SH-SY5Y (cell line): Measurements from ENCODE around the gene TOGARAM1.

Source experiments
- GATA2 ChIP-seq: IDR thresholded peaks from 2 replicates; pipeline ENCODE4 v1.6.1; 2011; ENCODE audit warnings: mild to moderate bottlenecking, low read depth, low read length
- GATA3 ChIP-seq: IDR thresholded peaks from 2 replicates; pipeline ENCODE4 v1.6.1; 2011; ENCODE audit warnings: low read depth, mild to moderate bottlenecking, low read length, moderate library complexity

TOGARAM1 gene

DNA sequence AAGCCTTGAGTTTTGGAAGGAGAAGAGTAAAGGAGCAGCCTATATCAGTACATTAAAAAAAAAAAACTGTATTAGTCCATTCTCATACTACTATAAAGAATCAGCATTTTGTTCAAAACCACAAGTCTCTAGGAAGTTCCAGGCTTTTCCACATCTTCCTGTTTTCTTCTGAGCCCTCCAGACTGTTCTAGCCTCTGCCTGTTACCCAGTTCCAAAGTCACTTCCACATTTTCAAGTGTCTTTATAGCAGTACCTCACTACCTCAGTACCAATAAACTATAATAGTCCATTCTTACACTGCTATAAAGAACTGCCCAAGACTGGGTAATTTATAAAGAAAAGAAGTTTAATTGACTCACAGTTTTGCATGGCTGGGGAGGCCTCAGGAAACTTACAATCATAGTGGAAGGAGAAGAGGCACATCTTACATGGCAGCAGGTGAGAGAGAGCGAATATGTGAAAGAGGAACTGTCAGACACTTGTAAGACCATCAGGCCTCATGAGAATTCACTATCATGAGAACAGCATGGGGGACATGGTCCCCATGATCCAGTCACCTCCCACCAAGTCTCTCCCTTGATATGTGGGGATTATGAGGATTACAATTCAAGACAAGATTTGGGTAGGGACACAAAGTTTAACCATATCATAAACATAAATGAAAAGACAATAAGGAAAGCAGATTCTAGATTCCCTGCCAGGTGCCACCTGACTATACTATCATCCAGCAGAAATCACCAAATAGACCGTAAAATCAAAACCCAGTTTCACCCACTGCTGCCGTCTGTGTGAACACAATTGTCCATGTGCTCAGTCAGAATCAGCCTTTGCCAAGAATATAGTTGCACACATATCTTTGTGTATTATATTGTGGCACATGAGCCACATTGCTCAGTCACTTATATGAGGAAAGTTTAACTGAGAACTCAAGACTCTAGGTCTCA lies 27.8 kb downstream of the TOGARAM1 start:
- no peak for TF ChIP-seq GATA2
- TF ChIP-seq GATA3 = no peak

- TF ChIP-seq GATA3 = no peak
- TF ChIP-seq GATA2 = no peak
Observed at GRCh38 chr14:44990533-44990932, 28.5 kb downstream of the TOGARAM1 start.

- TF ChIP-seq GATA3 (no peak), GATA2 (no peak)
Observed at GRCh38 chr14:44995196-44995595, 33.2 kb downstream of the TOGARAM1 start.

DNA sequence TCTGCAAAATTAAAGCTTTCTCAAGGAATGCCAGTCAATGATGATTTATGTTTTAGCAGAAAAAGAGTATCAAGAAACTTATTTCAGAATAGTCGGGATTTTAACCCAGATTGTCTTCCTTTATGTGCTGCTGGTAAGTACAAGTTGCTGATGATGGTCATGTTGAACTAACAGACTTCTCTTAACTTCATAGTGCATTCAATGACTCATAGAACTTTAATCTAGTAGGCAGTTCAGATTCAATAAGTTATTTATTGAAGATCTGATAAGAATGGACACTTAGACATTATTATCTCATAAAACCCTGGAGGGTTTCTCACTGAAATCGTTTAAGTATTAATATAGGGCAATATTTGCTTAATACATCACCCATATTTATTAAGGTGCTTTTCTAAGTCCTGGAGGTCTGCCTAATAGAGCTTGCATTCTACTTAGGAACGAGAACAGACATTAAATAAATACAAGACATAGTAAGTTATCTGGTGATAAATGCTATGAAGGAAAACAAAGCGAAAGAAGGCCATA lies 33.8 kb downstream of the TOGARAM1 start:
- TF ChIP-seq GATA2 = no peak
- no peak for TF ChIP-seq GATA3

- TF ChIP-seq GATA2 = no peak
- no peak for TF ChIP-seq GATA3
Observed at GRCh38 chr14:45003924-45004323, 41.9 kb downstream of the TOGARAM1 start.

GRCh38 chr14:45015133-45015532 lies 53.1 kb downstream of the TOGARAM1 start:
- TF ChIP-seq GATA3 (no peak), GATA2 (no peak)

DNA sequence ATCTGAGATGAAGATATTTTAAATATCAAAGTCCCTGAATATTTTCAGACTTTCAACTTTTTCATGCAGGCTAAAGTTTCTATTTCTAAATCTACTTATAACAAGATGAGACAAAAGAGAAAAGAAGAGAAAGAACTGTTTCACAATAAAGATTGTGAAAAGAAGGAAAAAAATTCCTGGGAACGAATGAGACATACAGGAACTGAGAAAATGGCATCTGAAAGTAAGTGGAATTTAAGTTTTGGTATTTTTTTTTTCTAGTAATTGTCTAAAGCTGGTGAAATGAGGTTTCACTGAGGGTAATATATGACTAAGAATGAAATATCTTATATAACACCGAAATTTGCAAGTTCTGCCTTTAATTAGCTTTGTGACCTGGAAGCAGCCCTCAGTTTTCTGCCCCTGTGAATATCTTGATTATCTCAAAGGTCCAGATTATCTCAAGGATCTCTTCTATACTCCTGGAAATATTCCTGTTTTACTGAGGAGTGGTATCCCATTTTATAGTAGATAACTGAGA lies 66.2 kb downstream of the TOGARAM1 start:
- no peak for TF ChIP-seq GATA2
- TF ChIP-seq GATA3 = no peak

DNA sequence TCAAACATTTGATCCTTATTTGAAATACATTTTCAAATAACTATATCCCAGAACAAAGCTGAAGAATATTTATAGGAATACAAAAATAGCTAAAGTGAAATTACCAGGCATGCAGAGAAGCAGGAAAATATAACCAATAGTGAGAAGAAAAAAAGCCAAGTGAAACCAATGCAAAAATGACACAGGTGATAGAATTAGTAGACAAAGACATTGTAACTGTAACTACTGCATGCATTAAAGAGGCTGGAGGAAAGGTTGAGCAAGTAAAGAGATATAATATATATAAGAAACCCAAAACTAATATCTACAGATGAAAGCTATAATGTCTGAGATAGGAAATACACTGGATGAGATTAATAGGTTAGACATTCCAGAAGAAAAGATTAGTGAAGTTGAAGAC lies 72.7 kb downstream of the TOGARAM1 start:
- no peak for TF ChIP-seq GATA3
- no peak for TF ChIP-seq GATA2

DNA sequence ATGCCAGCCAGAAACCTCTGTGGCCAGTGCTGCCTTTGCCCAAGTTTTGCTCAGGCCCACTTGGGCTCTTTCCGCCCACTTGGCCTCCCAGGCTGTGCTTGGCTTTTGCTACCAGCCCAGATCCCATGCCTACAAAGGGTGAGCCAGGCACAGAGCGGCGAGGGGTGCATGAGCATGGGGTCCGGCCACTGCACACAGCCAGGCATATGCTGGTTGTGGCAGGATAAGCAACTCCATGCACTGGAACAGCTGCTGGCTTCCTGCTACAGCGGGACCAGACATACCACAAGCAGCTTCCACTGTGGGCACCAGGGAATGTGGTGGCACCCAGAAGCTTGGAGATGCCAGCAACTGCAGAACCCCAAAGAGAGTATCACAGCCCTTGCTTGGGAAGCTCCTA lies 76.3 kb downstream of the TOGARAM1 start:
- no peak for TF ChIP-seq GATA2
- TF ChIP-seq GATA3 = no peak

- no peak for TF ChIP-seq GATA2
- TF ChIP-seq GATA3 = no peak
Observed at GRCh38 chr14:45038865-45039264, 76.9 kb downstream of the TOGARAM1 start.

DNA sequence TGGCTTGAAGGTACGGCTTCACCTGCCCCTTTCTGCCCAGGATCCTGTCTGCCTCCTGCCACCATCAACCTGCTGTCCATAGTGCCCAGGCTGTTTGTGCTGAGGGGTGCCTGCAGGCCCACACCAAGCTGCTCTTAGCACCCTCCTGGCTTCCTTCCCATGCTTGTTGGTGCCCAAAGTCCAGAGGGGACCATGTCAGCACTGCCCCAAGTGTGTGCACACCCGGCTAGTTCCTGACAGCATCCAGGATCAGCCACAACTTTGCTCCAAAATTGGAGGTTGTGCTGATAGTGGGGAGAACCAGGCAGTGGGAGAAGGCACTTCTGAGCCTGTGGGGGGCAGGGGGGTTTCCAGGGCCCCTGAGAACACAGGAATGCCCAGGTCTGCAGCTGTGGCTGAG lies 77.4 kb downstream of the TOGARAM1 start:
- TF ChIP-seq GATA3 (no peak), GATA2 (no peak)

GRCh38 chr14:45041641-45042040 lies 79.7 kb downstream of the TOGARAM1 start:
- no peak for TF ChIP-seq GATA3
- no peak for TF ChIP-seq GATA2

DNA sequence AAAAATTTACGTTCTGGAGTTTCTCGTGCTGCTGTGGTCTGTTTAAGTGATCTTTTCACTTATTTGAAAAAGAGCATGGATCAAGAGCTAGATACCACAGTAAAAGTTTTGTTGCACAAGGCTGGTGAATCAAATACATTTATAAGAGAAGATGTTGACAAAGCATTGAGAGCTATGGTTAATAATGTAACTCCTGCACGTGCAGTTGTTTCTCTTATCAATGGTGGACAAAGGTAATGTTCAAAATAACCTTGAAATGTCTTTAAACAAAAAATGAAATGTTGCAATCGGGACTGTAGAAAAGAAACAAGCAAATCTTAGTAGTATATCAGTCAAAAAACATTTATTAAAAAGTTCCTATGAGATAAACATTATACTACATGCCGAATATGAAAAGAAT lies 82.6 kb downstream of the TOGARAM1 start:
- TF ChIP-seq GATA2 (no peak), GATA3 (no peak)

DNA sequence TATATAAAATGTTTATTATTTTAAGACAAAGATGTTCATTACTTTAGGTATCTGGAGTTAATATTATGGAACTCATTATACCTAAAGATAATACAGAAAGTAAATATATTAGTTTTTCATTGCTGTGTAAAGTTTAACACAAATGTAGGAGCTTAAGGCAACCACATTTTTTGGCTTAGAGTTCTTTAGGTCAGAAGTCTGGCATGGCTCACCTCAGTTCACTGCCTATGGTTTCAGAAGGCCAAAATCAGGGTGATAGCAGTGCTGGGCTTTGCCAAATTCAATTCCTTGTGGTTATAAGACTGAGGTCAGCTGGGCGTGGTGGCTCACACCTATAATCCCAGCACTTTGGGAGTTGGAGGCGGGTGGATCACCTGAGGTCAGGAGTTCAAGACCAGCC lies 86.4 kb downstream of the TOGARAM1 start:
- TF ChIP-seq GATA2 (no peak), GATA3 (no peak)

DNA sequence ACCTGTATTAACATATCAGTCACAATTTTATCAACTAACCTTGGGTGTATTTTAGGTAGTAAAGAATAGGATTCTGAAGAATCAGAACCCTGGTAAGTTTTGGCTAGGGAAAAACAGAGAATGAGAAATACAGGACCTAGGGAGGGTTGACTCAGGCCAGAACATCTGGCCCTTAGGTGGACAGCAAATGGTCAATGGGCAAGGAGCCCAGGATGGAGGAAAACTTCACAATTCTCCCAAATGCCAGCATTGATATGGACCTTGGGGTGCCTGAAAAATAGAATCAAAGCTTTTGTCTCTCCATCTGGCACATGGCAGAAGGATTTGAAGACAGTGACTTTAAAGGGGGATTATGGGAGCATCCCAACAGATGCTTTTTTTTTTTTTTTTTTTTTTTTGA lies 89.2 kb downstream of the TOGARAM1 start:
- TF ChIP-seq GATA2 (no peak), GATA3 (no peak)

- TF ChIP-seq GATA3 (no peak), GATA2 (no peak)
Observed at GRCh38 chr14:45051896-45052295, 89.9 kb downstream of the TOGARAM1 start.

DNA sequence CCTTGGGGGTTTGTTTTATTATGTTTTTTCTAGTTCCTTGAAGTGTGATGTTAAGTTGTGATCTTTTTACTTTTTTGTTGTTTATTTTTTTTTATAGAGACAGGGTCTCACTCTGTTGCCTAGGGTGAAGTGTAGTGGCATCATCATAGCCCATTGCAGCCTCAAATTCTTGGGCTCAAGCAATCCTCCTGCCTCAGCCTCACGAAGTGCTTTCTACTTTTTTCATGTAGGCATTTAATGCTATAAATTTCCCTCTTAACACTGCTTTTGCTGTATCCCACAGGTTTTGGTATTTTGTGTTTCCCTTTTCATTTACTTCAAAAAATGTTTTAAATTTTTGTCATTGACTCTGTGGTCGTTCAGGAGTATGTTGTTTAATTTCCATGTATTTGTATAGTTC lies 95.4 kb downstream of the TOGARAM1 start:
- no peak for TF ChIP-seq GATA2
